IMR-90 (cell line): ENCODE results near the gene SIGLEC7. TPM values are rescaled to one million over a fixed set of nuclear protein-coding genes. Genes with fewer than 3 reads are reported as not detected.

Experiments used
- ATAC-seq: fragments of 200-7000 bp; cut with Tn5 transposase; 2 replicates; pipeline ENCODE4 v1.9.1; 2020; ENCODE audit warnings: low read depth, mild to moderate bottlenecking, moderate library complexity
- BruUV-seq: library from RNA; stranded (reverse); fragments of 400-500 nt; replicated peaks from 2 replicates; lab custom pipeline; 2021; lab: Mats Ljungman, UMichigan
- CTCF ChIA-PET: fragments of 300-600 bp; formaldehyde crosslinking; extraction: SDS; loops from one replicate; lab custom pipeline; 2021; ENCODE audit warnings: antibody characterized with exemption; lab: Yijun Ruan, JAX
- POLR2A ChIA-PET: fragments of 300-600 bp; sonication (Branson Sonifier 250); formaldehyde crosslinking; loops from one replicate; lab custom pipeline; 2022; ENCODE audit warnings: antibody characterized with exemption; ENCODE audit not compliant: unreplicated experiment; lab: Charles Lee
- DNase-seq: peaks from one replicate; pipeline ENCODE4 v3.0.0; 2013
- H2AFZ ChIP-seq: replicated peaks from 2 replicates; pipeline ENCODE3; 2013; ENCODE audit warnings: low read length, mild to moderate bottlenecking; ENCODE audit not compliant: poor library complexity
- H2AK5ac ChIP-seq: 2 replicates; pipeline ENCODE4 v1.6.1; 2013; ENCODE audit warnings: low read depth, low read length, inconsistent platforms
- H2AK9ac ChIP-seq: replicated peaks from 2 replicates; pipeline ENCODE3; 2013; ENCODE audit warnings: mild to moderate bottlenecking, low read depth, low read length, moderate library complexity; ENCODE audit not compliant: poor library complexity
- H2BK120ac ChIP-seq: 2 replicates; pipeline ENCODE4 v1.6.1; 2013; ENCODE audit warnings: low read depth, low read length, inconsistent platforms
- H2BK15ac ChIP-seq: 3 replicates; pipeline ENCODE4 v1.6.1; 2013; ENCODE audit warnings: low read depth, low read length, inconsistent platforms
- H2BK20ac ChIP-seq: 2 replicates; pipeline ENCODE4 v1.6.1; 2013; ENCODE audit warnings: low read depth, mild to moderate bottlenecking, inconsistent platforms, low read length, moderate library complexity
- H2BK5ac ChIP-seq: 2 replicates; pipeline ENCODE4 v1.6.1; 2013; ENCODE audit warnings: mild to moderate bottlenecking, low read depth, low read length, inconsistent platforms; ENCODE audit not compliant: poor library complexity, severe bottlenecking
- H3K14ac ChIP-seq: replicated peaks from 2 replicates; pipeline ENCODE4 v1.6.1; 2013; ENCODE audit warnings: low read depth, low read length, inconsistent platforms
- H3K18ac ChIP-seq: 2 replicates; pipeline ENCODE4 v1.6.1; 2013; ENCODE audit warnings: low read depth, low read length, control low read depth
- H3K23ac ChIP-seq: 2 replicates; pipeline ENCODE4 v1.6.1; 2013; ENCODE audit warnings: low read depth, low read length, inconsistent platforms
- H3K27ac ChIP-seq: 2 replicates; pipeline ENCODE4 v1.5.1; 2013; ENCODE audit warnings: mild to moderate bottlenecking, control low read depth, low read length; ENCODE audit not compliant: insufficient read depth
- H3K27me3 ChIP-seq: 2 replicates; pipeline ENCODE4 v1.6.1; 2013; ENCODE audit warnings: low read length; ENCODE audit not compliant: control insufficient read depth, insufficient read depth
- H3K36me3 ChIP-seq: 2 replicates; pipeline ENCODE4 v1.6.1; 2013; ENCODE audit warnings: low read length, mixed read lengths; ENCODE audit not compliant: control insufficient read depth, insufficient read depth
- H3K4ac ChIP-seq: 2 replicates; pipeline ENCODE4 v1.6.1; 2013; ENCODE audit warnings: low read depth, low read length, inconsistent platforms
- H3K4me1 ChIP-seq: 2 replicates; pipeline ENCODE4 v1.6.1; 2013; ENCODE audit warnings: low read length, mixed read lengths; ENCODE audit not compliant: control insufficient read depth, insufficient read depth
- H3K4me2 ChIP-seq: 2 replicates; pipeline ENCODE4 v1.6.1; 2013; ENCODE audit warnings: low read depth, mild to moderate bottlenecking, control low read depth, low read length, moderate library complexity
- H3K4me3 ChIP-seq: 2 replicates; pipeline ENCODE4 v1.5.1; 2013; ENCODE audit warnings: low read depth, mild to moderate bottlenecking, control low read depth, low read length, moderate library complexity; ENCODE audit not compliant: insufficient read depth
- H3K56ac ChIP-seq: 2 replicates; pipeline ENCODE4 v1.6.1; 2013; ENCODE audit warnings: low read length, inconsistent platforms; ENCODE audit not compliant: insufficient read depth; ENCODE audit errors: extremely low read depth
- H3K79me1 ChIP-seq, 2 experiments: 2 replicates each; pipeline ENCODE4 v1.6.1; 2013; ENCODE audit warnings: low read length in 2 of 2, inconsistent platforms in 1 of 2, low read depth in 1 of 2
- H3K9ac ChIP-seq: 2 replicates; pipeline ENCODE4 v1.6.1; 2013; ENCODE audit warnings: low read depth, low read length, control low read depth
- H3K9me1 ChIP-seq: 2 replicates; pipeline ENCODE4 v1.6.1; 2013; ENCODE audit warnings: low read length, inconsistent platforms; ENCODE audit not compliant: insufficient read depth
- H3K9me3 ChIP-seq: 2 replicates; pipeline ENCODE4 v1.6.1; 2013; ENCODE audit warnings: low read length; ENCODE audit not compliant: control insufficient read depth, insufficient read depth
- H4K20me1 ChIP-seq: 2 replicates; pipeline ENCODE4 v1.6.1; 2013; ENCODE audit warnings: low read length, inconsistent platforms; ENCODE audit not compliant: insufficient read depth
- H4K5ac ChIP-seq: 2 replicates; pipeline ENCODE4 v1.6.1; 2013; ENCODE audit warnings: mild to moderate bottlenecking, low read depth, low read length, control low read depth
- H4K8ac ChIP-seq, 2 experiments: 2 replicates each; pipeline ENCODE4 v1.6.1; 2013; ENCODE audit warnings: low read depth in 2 of 2, low read length in 2 of 2, control low read depth in 1 of 2, inconsistent platforms in 1 of 2
- H4K91ac ChIP-seq: 2 replicates; pipeline ENCODE4 v1.6.1; 2013; ENCODE audit warnings: low read depth, low read length, inconsistent platforms; ENCODE audit not compliant: insufficient read depth
- CEBPB ChIP-seq: IDR thresholded peaks from 2 replicates; pipeline ENCODE4 v1.6.1; 2012; ENCODE audit warnings: low read depth, low read length, improper control_type of control experiment
- MAFK ChIP-seq: IDR thresholded peaks from 2 replicates; pipeline ENCODE4 v1.6.1; 2012; ENCODE audit warnings: low read depth, low read length, improper control_type of control experiment
- MAZ ChIP-seq: IDR thresholded peaks from 2 replicates; pipeline ENCODE4 v1.6.1; 2012; ENCODE audit warnings: low read depth, mild to moderate bottlenecking, low read length, improper control_type of control experiment, moderate library complexity, borderline replicate concordance
- MXI1 ChIP-seq: IDR thresholded peaks from 2 replicates; pipeline ENCODE4 v1.6.1; 2012; ENCODE audit warnings: low read depth, mild to moderate bottlenecking, low read length, moderate library complexity, borderline replicate concordance
- POLR2A ChIP-seq: IDR thresholded peaks from 2 replicates; pipeline ENCODE4 v1.6.1; 2012; ENCODE audit warnings: mild to moderate bottlenecking, low read depth, low read length
- RAD21 ChIP-seq: IDR thresholded peaks from 2 replicates; pipeline ENCODE4 v1.6.1; 2012; ENCODE audit warnings: low read length, improper control_type of control experiment
- RFX5 ChIP-seq: IDR thresholded peaks from 2 replicates; pipeline ENCODE4 v1.8.0; 2012; ENCODE audit warnings: low read depth, mild to moderate bottlenecking, low read length, moderate library complexity
- USF2 ChIP-seq: fragments of 150-350 bp; IDR thresholded peaks from 2 replicates; pipeline ENCODE4 v1.6.1; 2017; ENCODE audit warnings: mild to moderate bottlenecking, antibody characterized with exemption, low read length, low read depth
- WGBS, 2 experiments: methylation state at CpG; one replicate each; pipeline versions ENCODE4 v1.1.5 to v1.1.7; 2013; ENCODE audit warnings: missing lambda C conversion rate in 2 of 2; ENCODE audit not compliant: insufficient read length in 1 of 2; ENCODE audit errors: extremely low coverage in 2 of 2; 5-methylcytosine and 5-hydroxymethylcytosine counted together
- dilution Hi-C: fragments of 300-500 bp; cut with HindIII; formaldehyde crosslinking; loops from one replicate; pipeline ENCODE4 v1.14.3; 2018; ENCODE audit warnings: low sequenced_read_pairs; ENCODE audit not compliant: unreplicated experiment
- in situ Hi-C: fragments of 300-500 bp; cut with MboI; formaldehyde crosslinking; loops from 3 replicates; pipeline ENCODE4 v1.14.3; 2019; ENCODE audit warnings: low sequenced_read_pairs, inconsistent platforms, mixed read lengths
- intact Hi-C: fragments of 100-400 bp; cut with micrococcal nuclease; formaldehyde crosslinking; loops from 2 replicates; pipeline ENCODE4 v1.10.0; 2022
- polyA plus RNA-seq, 3 experiments: library from polyadenylated mRNA; depleted of rRNA; stranded (reverse); fragments of >200 nt; gene quantifications; 2 replicates each; pipeline ENCODE4 v1.2.3, GENCODE V29; 2012; ENCODE audit warnings: low replicate concordance in 1 of 3
- total RNA-seq: library from RNA; depleted of rRNA; stranded (reverse); fragments of >200 nt; gene quantifications from 2 replicates; pipeline ENCODE4 v1.2.3, GENCODE V29; 2012

SIGLEC7 gene
- total and polyA plus RNA-seq, 2 of the 4 experiments (the other 2 are of a cell fraction), result not detected

GRCh38 chr19:51123802-51124201, 18.3 kb upstream of the SIGLEC7 start:
- WGBS, 2 experiments, result 40% methylated on average over 1 of the region's 9 CpGs; no CpG with 5 or more reads in 1 of the 2 experiments

More at GRCh38 chr19:51123802-51124201, 18.3 kb upstream of the SIGLEC7 start:
- H2AK5ac ChIP-seq, result no peak overlapping the region
- POLR2A ChIA-PET, result no interaction called here
- H2BK5ac ChIP-seq, result no peak overlapping the region
- H3K79me1 ChIP-seq, result no peaks in the 10 kb centered on the region
- H3K18ac ChIP-seq, result no peak overlapping the region
- peaks cover 4% of the 10 kb centered on the region; the same call in 1 of the 2 replicates for H3K9me1 ChIP-seq
- H4K5ac ChIP-seq, result no peak overlapping the region
- no peak overlapping the region for H2BK120ac ChIP-seq
- H3K27me3 ChIP-seq, result no peaks in the 10 kb centered on the region
- no peak for DNase-seq
- dilution Hi-C loops (no loop called here), intact Hi-C loops (no loop called here), in situ Hi-C loops (no loop called here)
- no peaks in the 10 kb centered on the region for H3K9me3 ChIP-seq
- H3K23ac ChIP-seq, result no peak overlapping the region
- H3K4me1 ChIP-seq, result 0 out of 2 replicates have a peak, but pooled peaks cover 2% of the 10 kb centered on the region
- BruUV-seq, result no TSS peak
- TF ChIP-seq MAZ (no peak), RFX5 (no peak), RAD21 (no peak), USF2 (no peak), POLR2A (no peak), MAFK (no peak), CEBPB (no peak), MXI1 (no peak)
- no peak overlapping the region for H3K4me2 ChIP-seq
- no peaks in the 10 kb centered on the region for H4K20me1 ChIP-seq
- CTCF ChIA-PET, result no interaction called here
- H4K8ac ChIP-seq, result no peak overlapping the region
- no peak overlapping the region for H4K91ac ChIP-seq
- no peak overlapping the region for H2AFZ ChIP-seq
- H3K4ac ChIP-seq, result no peak overlapping the region
- no peak overlapping the region for H3K9ac ChIP-seq
- no peaks in the 10 kb centered on the region for H3K36me3 ChIP-seq
- no peak for ATAC-seq
- no peak overlapping the region for H3K4me3 ChIP-seq
- H3K56ac ChIP-seq, result no peak overlapping the region
- no peak overlapping the region for H3K14ac ChIP-seq
- no peak overlapping the region for H3K27ac ChIP-seq
- no peak overlapping the region for H2BK15ac ChIP-seq
- no peak overlapping the region for H2BK20ac ChIP-seq
- no peak overlapping the region for H2AK9ac ChIP-seq
